Cerebellar cortex (tissue), 1 donor: ENCODE measurements around the gene MEOX2.

ENCODE experiments used
- DNase-seq: peaks from one replicate; pipeline ENCODE4 v3.0.0-alpha.2; 2015; ENCODE audit warnings: low spot score

MEOX2 gene

DNA sequence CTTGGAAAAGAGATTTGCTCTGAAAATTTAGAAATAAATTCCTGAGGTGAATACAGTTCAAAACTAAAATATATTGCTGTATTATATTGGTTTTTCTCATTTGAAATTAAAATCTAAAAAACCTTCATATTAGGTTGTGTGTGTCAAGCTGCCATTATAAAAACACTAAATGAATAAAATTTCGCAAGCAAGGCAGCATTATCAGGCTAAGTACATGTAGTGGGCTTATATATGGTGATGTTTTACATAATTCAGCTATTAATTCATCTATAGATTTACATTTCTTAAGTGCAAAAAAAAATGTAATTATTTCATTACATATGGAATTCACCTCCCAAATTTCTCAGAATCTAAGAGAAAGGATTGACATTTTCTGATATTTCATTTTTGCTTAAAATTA lies 5.3 kb downstream of the MEOX2 start:
- no peak for DNase-seq

GRCh38 chr7:15680446-15680845 lies 6.0 kb downstream of the MEOX2 start:
- no peak for DNase-seq

- no peak for DNase-seq
These were observed 7.2 kb downstream of the MEOX2 start for GRCh38 chr7:15679306-15679705.

DNA sequence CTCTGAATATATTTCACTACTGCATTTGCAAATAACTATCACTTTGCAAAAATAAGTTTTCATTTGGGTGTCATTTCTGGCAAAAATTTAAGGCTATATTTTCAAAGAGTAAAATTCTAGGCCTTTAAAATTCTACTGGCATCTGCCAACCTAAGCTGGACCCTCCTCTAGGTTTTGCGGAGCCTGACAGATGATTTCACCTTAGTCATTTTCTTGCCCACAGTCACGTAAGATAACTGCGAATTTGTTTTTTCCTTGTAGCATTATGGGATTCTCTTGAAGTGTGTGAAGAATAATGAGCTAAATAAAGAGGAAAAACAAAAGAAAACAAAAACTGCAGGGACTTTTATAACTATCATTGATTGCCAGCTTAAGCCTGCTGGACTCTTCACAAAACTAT lies 7.8 kb downstream of the MEOX2 start:
- DNase-seq, result no peak

GRCh38 chr7:15675379-15675778 lies 11.1 kb downstream of the MEOX2 start:
- DNase-seq, result no peak

DNA sequence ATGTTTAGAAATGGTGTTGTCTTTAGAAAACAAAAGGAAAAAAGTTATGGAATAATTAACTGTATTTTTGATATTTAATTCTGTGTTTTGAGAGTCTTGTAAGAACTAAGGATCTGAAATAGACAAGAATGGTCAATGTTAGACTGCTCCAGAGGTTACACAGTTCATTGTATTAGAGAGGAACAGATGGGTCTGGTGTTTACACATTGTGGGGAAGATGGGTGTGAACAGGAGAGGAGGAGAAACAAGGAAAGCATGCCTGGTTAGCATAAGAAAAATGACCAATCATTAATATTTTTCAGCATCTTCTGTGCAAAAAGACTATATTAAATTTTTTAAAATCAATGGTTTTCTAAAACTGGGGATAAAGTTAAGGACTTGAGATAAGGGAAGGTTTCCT lies 11.9 kb downstream of the MEOX2 start:
- DNase-seq, result no peak

GRCh38 chr7:15669443-15670090 lies 16.9 kb downstream of the MEOX2 start:
- no peak for DNase-seq

- no peak for DNase-seq
These were observed 18.5 kb downstream of the MEOX2 start for GRCh38 chr7:15667991-15668390.

GRCh38 chr7:15662451-15662850 lies 24.0 kb downstream of the MEOX2 start:
- DNase-seq, result no peak

- no peak for DNase-seq
These were observed 28.2 kb downstream of the MEOX2 start for GRCh38 chr7:15658247-15658646.

DNA sequence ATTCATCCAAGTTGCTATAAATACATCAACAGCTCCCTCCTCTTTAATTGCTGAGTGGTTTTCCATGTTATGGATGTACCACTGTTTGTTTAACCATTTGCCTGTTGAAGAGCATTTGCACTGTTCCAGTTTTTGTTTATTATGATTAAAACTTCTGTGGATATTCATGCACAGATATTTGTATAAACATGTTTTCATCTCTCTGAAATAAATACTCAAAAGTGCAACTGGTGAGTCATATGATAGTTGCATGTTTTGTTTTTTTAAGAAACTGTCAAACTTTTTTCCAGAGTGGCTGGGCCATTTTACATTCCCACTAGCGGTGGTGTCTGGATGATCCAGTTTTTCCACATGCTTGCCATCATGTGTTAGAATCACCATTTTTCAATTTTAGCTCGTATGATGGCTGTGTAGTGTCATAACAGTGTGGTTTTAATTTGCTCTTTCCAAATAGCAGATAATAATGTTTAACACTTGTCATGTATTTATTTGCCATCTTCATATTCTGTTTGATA lies 33.6 kb downstream of the MEOX2 start:
- DNase-seq, result no peak

DNA sequence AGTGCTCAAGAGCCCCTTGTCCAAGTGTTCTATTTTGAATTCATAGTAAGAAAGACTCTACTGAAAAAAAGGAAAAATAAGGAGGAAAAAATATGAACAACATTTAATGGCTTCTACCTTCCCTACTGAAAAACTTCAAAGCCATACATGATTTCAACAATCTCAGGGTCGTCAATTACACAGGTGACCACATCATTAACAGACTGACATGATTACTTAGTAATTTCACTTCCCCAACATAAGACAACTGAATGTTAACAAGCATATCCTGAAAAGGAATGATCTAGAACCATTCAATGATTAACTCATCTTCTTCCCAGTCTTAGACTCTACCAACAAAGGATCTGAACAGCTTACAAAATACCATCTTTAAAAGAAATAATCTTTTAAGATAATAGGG lies 34.8 kb downstream of the MEOX2 start:
- no peak for DNase-seq

DNA sequence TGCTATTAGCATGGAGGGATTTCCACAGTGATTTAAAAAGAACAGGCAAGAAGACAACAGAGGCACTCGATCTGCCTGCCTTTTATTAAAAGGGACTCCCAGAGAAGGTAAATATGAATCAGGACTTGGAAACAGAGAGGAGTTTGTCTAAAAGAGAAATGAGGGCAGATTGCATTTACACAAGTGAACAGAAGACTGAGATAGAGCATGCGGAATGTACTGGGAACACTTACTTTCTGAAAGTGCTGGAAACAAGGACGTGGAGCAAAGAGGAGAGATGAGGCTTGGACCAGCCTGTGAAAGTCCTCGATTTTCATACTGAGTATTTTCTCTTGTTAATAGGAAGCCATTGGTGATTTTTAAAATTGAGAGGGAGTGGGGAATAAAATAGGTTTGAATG lies 35.7 kb downstream of the MEOX2 start:
- no peak for DNase-seq

- DNase-seq, result no peak
These were observed 38.0 kb downstream of the MEOX2 start for GRCh38 chr7:15648461-15648961.

- no peak for DNase-seq
These were observed 39.2 kb downstream of the MEOX2 start for GRCh38 chr7:15647309-15647708.

GRCh38 chr7:15643000-15643705 lies 43.3 kb downstream of the MEOX2 start:
- no peak for DNase-seq

DNA sequence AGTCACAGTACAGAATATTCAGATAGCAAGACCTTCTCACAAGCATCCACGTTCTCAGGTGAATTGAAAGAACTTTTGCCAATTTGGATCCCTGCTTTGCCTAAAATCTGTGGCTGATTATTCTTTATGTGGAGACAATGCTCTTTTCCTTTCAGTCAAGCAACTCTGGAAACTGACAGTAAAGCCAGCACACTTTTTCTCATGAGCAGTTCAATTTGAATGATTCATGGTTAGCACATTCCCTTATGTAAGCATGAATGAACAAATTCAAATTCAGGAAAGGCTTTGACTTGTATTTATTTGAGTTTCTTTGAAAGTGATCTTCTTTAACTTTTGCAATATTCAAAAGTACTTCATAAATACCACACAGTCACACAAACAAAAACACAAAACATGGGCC lies 57.6 kb downstream of the MEOX2 start:
- no peak for DNase-seq

DNA sequence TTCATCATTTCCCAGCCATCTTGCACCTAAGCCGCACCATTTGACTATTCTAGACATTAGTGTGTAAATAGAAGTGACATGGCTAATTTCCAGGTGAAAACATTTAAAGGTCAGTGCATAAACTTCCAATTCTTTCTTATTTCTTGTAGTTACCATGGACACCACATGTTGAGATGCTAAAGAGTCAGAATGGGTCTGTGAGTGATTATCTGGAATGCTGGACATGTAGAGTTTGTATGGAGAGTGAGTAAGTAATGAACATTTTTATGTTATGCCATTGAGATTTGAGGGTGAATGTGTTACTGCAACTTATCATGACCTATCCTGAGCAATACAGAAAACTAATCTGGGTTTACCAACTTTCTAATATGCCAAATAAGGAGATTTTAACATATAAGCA lies 60.4 kb downstream of the MEOX2 start:
- DNase-seq, result no peak

GRCh38 chr7:15625466-15625865 lies 61.0 kb downstream of the MEOX2 start:
- no peak for DNase-seq

GRCh38 chr7:15621468-15621867 lies 65.0 kb downstream of the MEOX2 start:
- DNase-seq, result no peak

DNA sequence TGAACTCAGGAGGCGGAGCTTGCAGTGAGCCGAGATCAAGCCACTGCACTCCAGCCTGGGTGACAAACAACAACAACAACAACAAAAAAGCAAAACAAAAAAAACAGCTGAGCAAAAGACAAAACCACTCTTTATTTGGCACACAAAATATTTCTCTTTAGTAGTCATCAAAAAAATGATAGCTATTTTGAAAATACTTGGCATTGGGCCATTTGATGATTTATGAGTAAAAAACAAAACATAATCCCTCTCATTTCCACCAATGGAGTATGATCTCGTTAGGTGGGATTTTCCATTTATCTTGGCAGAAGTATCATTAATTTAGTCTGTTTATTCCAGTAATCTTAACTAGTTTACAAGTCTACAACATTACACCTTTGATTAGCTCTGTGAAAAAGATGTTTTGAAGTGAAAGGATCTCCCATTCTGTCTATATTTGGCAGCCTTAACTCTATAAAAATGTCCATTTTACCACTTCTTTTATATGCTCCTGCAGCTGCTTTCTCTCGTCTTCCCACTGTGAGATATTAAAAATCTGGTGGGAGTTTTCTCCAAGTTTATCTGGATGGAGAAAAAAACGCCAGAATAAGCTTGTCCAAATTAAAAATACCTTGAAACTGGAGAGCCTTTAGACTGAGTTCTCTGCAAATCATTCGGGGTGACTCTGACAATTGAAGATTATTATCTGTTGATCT lies 65.8 kb downstream of the MEOX2 start:
- no peak for DNase-seq

DNA sequence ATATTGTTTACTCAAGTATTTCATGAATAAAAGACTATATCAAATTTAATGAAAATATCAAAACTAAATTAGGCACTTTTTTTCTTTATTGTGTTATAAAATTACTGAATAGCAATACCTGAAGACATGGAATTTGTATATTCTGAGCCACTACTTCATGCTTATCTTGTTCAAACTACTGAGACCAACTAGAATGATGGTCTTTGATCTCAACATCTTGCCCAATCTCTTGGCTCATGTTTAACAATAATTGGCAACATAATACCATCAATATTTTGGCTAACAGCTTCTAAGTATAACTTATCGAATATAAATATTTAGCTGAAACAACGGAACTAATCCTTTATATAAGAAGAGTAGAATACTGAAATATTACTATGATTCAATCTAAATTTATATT lies 68.2 kb downstream of the MEOX2 start:
- no peak for DNase-seq

- DNase-seq, result no peak
These were observed 74.3 kb downstream of the MEOX2 start for GRCh38 chr7:15612205-15612604.
